GM20000 (cell line): ENCODE measurements around the gene DCX.

ENCODE experiments used
- DNase-seq: peaks from one replicate; pipeline ENCODE4 v3.0.0; 2012; ENCODE audit warnings: low spot score
- TF ChIP-seq, protein P1 (sequence below): IDR thresholded peaks from 2 replicates; pipeline ENCODE4 v1.5.1; 2012; ENCODE audit warnings: mild to moderate bottlenecking, control low read depth; ENCODE audit errors: extremely low read depth, missing control alignments

The DCX gene

DNA sequence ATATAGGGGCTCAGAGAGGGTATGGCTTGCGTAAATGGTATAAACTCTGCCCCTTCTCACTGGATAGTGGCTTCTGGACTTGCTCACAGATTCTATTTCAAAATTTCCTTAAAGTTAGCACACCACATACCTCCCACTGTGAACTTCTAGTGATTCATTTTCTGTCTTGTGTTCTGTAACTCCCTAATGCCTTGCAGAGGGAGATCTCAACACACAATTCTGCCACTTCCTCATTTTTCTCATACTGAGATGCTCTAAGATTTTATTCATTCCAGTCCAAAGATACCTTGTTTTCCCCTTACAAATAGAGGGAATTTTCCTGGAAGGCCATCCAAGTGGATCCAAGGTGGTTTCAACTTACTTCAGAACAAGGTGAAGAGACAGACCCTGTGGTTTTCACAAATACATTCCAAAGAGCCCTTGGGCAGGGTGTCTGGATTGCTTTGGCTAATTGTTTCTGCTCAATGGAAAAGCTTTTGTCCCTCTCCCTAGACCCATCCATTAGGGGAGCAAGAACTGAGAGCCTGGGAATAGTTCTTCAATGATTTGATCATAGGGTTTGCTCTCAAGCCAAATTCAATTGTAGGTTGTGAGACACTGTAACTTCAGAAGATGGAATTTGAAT lies 89.6 kb downstream of the DCX start:
- TF ChIP-seq, protein P1, sequence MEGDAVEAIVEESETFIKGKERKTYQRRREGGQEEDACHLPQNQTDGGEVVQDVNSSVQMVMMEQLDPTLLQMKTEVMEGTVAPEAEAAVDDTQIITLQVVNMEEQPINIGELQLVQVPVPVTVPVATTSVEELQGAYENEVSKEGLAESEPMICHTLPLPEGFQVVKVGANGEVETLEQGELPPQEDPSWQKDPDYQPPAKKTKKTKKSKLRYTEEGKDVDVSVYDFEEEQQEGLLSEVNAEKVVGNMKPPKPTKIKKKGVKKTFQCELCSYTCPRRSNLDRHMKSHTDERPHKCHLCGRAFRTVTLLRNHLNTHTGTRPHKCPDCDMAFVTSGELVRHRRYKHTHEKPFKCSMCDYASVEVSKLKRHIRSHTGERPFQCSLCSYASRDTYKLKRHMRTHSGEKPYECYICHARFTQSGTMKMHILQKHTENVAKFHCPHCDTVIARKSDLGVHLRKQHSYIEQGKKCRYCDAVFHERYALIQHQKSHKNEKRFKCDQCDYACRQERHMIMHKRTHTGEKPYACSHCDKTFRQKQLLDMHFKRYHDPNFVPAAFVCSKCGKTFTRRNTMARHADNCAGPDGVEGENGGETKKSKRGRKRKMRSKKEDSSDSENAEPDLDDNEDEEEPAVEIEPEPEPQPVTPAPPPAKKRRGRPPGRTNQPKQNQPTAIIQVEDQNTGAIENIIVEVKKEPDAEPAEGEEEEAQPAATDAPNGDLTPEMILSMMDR, result no peak
- no peak for DNase-seq

DNA sequence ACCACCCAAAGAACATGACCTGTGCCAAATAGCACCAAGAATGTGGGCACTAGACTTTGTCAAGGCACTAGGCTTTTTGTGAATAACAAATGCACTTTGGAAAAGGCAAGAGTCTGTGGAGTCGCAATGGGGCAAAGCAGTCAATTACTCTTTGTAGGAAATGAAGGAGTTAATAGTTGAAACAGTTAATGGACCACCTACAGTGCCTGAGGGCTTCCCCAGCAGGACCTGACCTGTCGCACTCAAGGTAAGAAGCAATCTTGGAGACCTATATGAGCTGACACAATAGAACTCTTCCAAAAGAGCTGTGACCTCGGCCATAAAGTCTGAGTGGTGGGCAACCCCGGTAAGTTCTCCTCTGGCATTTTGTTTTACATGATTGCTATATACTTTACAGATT lies 92.5 kb downstream of the DCX start:
- DNase-seq, result no peak
- TF ChIP-seq, protein P1, result no peak

DNA sequence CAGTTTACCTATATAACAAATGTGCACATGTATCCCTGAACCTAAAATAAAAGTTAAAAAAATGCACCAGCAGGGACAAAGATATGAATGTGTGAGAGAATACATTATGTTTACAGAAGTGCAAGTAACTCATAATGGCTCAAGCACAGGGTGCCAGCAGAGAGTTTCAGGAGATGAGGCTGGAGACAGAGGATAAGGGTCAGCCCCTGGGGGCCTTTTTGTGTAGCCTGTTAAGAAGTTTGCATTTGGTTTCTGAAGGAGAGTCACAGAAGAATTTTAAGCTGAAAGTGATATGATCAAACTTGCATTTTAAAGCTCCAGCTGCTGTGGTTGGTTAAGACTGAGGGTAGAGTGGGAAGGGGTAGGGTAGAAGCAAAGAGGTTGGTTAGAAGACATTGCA lies 93.1 kb downstream of the DCX start:
- TF ChIP-seq, protein P1, result no peak
- DNase-seq, result no peak

DNA sequence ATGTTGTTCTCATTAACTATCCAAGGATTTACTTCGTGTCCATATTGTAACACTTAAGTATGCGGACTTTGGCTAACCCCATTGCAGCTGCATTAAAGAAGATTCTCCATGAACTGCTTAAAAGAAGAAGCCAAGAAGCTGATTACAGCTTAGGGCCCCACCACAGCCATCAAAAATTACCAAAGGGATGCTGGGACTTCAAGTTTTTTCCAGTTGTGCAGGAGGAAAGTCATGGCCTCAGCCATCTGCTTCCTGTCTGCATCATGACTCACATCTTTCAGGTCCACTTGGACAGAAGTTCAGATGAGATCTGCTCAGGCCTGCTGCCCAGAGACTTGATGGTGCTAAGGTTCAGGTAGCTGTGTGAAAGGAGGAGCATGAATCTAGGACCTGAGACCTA lies 102.9 kb downstream of the DCX start:
- DNase-seq, result no peak
- TF ChIP-seq, protein P1, result no peak

DNA sequence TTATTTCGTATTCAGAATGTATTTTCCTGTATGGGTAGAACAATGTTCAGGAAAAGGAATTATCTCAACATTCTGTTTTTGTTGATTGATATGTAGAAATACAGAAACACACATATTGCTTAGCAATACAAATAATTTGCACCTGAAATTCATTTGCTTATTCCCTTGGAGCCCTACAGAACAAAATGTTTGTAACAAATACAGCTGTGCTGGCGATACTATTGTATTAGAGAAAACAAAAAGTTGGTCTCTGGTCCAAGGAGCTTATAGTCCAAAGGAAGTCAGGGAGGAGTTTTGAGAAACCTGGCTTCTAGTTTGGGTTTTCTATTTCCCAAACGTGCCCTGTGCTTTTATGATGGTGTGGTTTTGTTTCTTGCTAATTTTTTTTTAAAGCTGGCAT lies 104.0 kb downstream of the DCX start:
- TF ChIP-seq, protein P1, result no peak
- no peak for DNase-seq

DNA sequence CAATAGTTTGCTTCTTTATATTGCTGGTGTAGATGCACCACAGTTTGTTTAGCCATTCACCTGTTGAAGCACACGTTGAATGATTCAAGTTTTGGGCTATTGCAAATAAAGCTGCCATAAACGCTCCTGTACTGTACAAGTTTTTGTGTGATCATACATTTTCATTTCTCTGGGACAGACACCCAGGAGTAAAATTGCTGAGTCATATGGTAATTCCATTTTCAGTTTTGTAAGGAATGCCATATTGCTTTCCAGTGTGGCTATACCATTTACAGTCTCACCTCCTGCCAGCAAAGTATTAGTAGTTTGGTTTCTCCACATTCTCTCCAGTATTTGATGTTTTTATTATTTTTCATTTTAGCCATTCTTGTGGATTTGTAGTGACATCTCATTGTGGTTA lies 109.7 kb downstream of the DCX start:
- TF ChIP-seq, protein P1, result no peak

DNA sequence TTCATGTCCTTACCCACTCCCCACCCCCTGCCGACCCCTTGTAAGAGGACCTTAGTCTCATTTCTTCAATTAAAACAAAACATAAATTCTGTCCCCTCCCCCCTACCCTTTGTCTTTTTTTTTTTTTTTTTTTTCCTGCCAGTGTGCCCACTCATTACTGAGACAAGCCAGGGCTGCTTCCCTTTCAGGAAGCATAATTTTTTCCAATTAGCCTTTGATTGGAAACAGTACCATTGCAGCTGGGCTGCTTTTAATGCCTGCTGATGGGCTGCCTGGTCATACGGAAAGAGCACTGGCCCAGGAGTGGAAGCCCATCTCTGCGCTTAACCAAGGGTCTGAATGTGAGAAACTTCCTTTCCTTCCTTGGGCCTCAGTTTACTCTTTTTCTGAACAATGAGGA lies 123.2 kb downstream of the DCX start:
- no peak for DNase-seq
- TF ChIP-seq, protein P1, result no peak

More for the DNA sequence above, 109.7 kb downstream of the DCX start:
- DNase-seq, result no peak
